GM12874 (cell line): ENCODE results near the gene FGF22.

Experiments used
- CTCF ChIP-seq: IDR thresholded peaks from 2 replicates; pipeline ENCODE4 v1.5.1; 2011; ENCODE audit warnings: low read depth, mild to moderate bottlenecking, control low read depth, low read length, moderate library complexity; ENCODE audit not compliant: insufficient read depth

FGF22 gene

DNA sequence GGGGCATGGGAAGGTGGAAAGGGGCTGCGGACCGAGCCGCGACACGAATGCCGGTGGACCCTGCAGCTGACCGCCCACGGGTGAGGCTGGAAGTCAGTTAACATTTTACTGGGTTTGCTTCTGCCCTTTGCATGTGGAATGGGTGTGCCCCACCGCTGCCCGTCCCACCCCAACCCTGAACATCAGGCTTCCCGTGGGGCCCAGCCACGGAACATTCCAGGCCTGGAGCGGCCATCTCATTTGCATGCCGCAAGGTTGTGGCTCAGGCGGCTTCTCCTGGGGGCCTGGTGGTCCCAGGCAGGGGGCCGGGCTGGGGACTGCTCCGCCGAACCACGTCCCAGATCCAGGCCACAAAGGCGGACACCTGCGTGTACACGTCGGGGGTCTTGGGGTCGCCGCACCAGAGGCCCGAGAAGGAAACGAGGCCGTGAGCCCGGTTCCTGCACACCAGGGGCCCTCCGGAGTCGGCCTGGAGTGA, 45.8 kb downstream of the FGF22 start:
- TF ChIP-seq CTCF: no peak

DNA sequence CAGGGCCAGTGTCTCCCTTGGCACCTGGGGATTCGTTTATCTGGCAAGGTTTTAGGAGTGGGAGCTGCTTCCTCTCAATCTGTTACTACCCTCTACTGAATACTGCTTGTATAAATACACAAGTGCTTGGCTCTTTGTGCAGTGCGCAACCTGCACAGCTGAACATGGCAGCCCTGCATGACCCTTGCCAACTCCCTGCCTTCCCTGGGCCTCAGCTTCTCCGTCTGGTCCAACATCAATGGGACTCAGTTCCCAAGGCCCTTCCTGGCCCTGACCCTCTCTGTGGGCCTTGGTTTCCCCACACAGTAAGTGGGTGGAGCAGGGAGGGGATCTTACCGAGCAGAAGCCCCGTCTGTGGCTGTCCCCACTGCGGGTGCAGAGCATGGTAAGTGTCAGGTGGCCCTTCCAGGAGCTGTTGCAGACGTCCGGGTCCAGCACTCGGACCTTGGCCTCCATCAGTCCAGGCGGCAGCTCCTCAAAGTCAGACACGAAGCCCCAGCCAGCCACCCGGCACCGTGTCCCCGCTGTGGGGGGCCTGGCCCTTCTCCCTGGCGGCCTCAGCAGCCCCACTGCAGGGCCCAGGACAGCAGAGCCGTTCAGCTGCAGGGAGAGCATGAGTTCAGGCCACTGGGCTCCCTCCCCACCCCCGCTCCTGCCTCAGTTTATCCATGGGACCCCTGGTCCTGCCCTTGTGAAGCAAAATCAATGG, 47.1 kb downstream of the FGF22 start:
- TF ChIP-seq CTCF: no peak

- TF ChIP-seq CTCF: no peak
Observed at GRCh38 chr19:687569-688166, 48.0 kb downstream of the FGF22 start.

- TF ChIP-seq CTCF: no peak
Observed at GRCh38 chr19:688214-688613, 48.5 kb downstream of the FGF22 start.

DNA sequence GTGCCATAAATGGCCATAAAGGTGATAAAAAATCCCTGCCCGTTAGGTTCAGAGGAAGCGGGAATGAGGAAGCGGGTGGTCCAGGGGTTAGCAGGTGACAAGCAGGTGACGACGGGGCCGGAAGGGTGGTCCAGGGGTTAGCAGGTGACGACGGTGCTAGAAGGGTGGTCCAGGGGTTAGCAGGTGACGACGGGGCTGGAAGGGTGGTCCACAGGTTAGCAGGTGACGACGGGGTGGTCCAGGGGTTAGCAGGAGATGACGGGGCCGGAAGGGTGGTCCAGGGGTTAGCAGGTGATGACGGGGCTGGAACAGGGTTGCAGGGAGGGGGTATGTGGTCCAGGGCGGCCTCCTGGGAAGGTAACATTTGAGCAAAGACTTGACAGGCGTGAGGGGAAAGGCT, 49.3 kb downstream of the FGF22 start:
- TF ChIP-seq CTCF: no peak

DNA sequence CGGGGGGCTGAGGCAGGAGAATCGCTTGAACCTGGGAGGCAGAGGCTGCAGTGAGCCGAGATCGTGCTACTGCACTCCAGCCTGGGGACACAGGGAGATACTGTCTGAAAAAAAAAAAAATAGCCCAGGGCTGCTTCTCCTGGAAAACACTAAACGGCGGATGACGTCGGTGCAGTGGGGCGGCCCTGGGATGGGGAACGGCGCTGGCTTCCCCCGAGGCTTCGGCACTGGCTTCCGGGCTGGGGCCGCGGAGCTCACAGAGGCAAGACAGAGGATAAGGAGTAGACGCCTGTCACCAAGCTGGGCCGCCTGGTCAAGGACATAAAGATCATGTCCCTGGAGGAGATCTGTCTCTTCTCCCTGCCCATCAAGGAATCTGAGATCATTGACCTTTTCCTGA, 50.5 kb downstream of the FGF22 start:
- TF ChIP-seq CTCF: no peak
